Measurements from ENCODE around the gene ZNF335. TPM values are rescaled to one million over a fixed set of nuclear protein-coding genes. Genes with fewer than 3 reads are reported as not detected.
"Not testable (repeated sequence)": the region's sequence is repeated elsewhere in the genome, so short reads cannot be mapped to it uniquely, and the experiment has no call there.

ZNF335 gene
- total and polyA plus RNA-seq, 2 experiments from 2014 or later, result 13.5 to 28.1 TPM

DNA sequence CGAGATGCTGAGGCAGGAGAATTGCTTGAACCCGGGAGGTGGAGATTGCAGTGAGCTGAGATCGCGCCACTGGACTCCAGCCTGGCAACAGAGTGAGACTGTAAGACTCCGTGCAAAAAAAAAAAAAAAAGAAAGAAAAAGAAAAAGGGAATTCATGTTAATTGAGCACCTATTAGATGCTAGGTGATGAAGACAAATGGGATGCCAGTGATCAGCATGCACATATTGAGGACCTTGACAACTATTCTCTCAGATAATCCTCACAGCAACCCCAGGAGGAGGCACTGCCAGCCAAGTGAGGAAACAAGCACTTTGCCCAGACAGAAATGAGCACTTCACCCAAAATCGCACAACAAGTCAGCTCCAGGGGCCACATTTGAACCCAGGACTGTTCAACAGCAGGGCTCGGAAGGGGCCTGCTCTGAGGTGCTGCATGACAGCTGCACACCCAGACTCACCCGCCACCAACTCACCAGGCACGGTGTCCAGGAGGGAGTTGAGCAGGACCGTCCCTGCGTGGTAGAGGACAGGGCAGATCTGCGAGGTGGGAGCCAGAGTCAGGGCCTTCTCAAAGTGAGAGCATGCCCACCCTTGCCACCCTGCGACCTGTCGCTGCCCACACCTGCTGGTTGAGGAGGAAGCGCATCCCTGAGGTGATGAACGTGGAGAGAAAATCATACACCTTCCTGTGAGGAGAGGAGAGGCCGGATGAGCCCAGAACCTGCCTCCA, 64.6 kb downstream of the ZNF335 start:
- no peak for DNase-seq (ENCODE audit: low read depth in 1 of 2, low spot score in 1 of 2)
- H3K4me1 ChIP-seq (ENCODE audit: low read depth), result no peaks in the 10 kb centered on the region
- H3K27me3 ChIP-seq, result no peaks in the 10 kb centered on the region
- TF ChIP-seq, protein P1, sequence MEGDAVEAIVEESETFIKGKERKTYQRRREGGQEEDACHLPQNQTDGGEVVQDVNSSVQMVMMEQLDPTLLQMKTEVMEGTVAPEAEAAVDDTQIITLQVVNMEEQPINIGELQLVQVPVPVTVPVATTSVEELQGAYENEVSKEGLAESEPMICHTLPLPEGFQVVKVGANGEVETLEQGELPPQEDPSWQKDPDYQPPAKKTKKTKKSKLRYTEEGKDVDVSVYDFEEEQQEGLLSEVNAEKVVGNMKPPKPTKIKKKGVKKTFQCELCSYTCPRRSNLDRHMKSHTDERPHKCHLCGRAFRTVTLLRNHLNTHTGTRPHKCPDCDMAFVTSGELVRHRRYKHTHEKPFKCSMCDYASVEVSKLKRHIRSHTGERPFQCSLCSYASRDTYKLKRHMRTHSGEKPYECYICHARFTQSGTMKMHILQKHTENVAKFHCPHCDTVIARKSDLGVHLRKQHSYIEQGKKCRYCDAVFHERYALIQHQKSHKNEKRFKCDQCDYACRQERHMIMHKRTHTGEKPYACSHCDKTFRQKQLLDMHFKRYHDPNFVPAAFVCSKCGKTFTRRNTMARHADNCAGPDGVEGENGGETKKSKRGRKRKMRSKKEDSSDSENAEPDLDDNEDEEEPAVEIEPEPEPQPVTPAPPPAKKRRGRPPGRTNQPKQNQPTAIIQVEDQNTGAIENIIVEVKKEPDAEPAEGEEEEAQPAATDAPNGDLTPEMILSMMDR (IDR thresholded peaks at IDR 0.05; ENCODE audit: low read depth, low read length), result no peak
- H3K9me3 ChIP-seq (ENCODE audit: low read depth), result no peaks in the 10 kb centered on the region
- H3K27ac ChIP-seq, result no peak overlapping the region
- no peak overlapping the region for H3K4me3 ChIP-seq
- peaks cover 29% of the 10 kb centered on the region for H3K36me3 ChIP-seq

DNA sequence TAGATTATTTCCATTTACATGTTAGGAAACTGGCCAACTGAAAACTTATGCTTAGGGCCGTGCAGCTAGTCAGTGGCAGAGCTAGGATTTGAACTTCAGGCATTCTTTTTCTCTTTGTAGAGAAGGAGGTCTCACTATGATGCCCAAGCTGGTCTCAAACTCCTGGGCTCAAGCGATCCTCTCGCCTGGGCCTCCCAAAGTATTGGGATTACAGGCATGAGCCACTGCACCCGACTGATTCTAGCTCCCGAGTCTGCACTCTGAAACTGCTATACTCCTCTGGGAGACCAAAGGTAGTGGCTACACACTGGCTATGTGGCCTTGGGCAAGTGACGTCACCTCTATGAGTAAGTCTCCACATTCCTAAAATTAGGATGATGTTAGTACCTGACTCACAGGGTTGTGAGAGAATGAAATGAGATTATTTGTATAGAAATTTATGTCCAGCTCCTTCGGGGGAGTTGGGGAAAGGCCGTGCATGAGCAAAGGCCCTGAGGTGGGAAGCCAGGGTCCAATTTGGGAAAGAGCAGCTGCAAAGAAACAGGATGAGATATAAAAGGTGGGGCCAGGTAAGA, 66.4 kb downstream of the ZNF335 start:
- Histone ChIP-seq H3K4me1 (ENCODE audit: low read depth) (no peaks in the 10 kb centered on the region), H3K27ac (no peak overlapping the region), H3K4me3 (no peak overlapping the region), H3K9me3 (ENCODE audit: low read depth) (no peaks in the 10 kb centered on the region), H3K27me3 (no peaks in the 10 kb centered on the region), H3K36me3 (peaks cover 41% of the 10 kb centered on the region)
- no peak for DNase-seq (ENCODE audit: low read depth in 1 of 2, low spot score in 1 of 2)
- TF ChIP-seq, protein P1 (IDR thresholded peaks at IDR 0.05; ENCODE audit: low read depth, low read length), result no peak

DNA sequence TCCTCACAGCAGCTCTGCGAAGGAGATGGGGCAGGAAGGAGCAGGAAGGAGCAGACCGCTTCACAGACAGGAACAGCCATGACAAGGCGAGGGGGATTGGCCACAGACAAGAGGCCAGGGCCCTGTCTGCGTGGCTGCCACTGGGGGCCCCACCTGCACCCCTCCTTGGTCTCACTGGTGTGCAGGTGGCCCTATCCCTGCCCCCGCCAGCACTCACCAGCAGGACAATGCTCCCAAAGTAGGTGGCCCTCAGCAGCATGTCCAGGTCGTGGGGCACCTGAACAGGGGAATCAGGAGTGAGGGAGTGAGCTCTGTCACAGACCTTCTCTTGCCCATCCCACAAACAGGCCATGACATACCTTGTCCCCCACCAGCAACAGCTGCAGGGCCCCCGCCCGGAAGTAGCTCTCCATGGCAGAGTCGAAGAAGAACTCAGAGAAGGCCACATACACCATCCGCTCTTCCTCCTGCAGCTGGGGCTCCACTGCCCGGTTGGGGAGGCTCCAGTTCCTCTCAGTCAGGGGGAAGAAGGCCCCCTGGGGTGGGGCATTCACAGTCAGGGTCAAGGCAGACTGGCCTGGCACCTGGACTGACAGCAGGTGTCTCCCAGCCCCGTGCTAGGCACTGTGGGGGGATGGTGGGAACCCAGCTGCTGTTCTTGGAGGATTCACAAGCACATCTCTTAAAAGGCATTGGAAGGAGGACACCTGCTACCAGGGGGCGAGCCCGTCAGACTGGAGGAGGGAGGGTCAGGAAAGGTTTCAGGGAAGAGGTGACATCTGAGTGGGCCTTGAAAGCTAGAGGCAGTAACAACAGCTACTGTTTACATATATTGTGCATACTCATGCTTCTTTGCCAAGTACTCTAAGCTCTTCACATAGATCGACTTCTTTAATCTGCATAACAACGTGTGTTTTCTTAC, 67.2 kb downstream of the ZNF335 start:
- no peak overlapping the region for H3K27ac ChIP-seq

DNA sequence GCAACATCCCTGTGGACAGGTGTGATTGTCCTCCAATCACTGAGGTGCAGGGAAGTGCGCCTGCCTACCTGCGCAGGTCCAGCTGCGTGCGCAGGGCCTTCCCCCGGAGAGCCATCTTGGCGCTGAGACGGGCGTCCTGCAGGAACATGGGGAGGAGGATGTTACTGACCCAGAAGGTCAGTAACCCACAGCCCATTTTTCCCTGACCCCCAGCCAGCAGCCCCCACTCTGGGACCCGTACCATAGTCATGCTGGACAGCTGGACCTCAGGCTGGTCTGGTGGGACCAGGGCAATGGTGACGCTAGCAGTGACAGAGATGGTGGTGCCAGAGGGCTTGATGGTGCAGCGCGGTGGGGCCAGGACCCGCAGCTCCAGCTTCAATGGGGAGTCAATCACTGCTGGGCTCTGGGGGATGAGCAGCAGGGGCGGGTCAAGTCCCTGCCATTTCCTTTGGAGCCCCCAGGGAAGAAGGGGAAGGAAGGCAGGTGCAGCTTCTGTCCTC, 69.8 kb downstream of the ZNF335 start:
- Histone ChIP-seq H3K27ac (no peak overlapping the region), H3K27me3 (no peaks in the 10 kb centered on the region), H3K9me3 (ENCODE audit: low read depth) (no peaks in the 10 kb centered on the region), H3K4me1 (ENCODE audit: low read depth) (no peaks in the 10 kb centered on the region), H3K36me3 (peaks cover 56% of the 10 kb centered on the region), H3K4me3 (no peak overlapping the region)
- TF ChIP-seq, protein P1 (IDR thresholded peaks at IDR 0.05; ENCODE audit: low read depth, low read length), result no peak
- no peak for DNase-seq (ENCODE audit: low read depth in 1 of 2, low spot score in 1 of 2)

More for the DNA sequence above, 67.2 kb downstream of the ZNF335 start:
- Histone ChIP-seq H3K4me3 (no peak overlapping the region), H3K36me3 (peaks cover 44% of the 10 kb centered on the region), H3K4me1 (ENCODE audit: low read depth) (no peaks in the 10 kb centered on the region), H3K9me3 (ENCODE audit: low read depth) (no peaks in the 10 kb centered on the region), H3K27me3 (no peaks in the 10 kb centered on the region)
- TF ChIP-seq, protein P1 (IDR thresholded peaks at IDR 0.05; ENCODE audit: low read depth, low read length), result no peak
- no peak for DNase-seq (ENCODE audit: low read depth in 1 of 2, low spot score in 1 of 2)

DNA sequence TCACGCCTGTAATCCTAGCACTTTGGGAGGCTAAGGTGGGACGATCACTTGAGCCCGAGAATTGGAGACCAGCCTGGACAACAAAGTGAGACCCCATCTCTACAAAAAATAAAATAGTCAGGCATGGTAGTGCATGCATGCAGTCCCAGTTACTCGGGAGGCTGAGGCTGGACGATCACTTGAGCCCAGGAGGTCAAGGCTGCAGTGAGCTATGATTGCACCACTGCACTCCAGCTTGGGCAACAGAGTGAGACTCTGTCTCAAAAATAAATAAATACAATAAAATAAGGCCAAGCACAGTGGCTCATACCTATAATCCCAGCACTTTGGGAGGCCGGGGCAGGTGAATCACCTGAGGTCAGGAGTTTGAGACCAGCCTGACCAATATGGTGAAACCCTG, 70.7 kb downstream of the ZNF335 start:
- not testable (repeated sequence) for H3K27ac ChIP-seq; H3K9me3 ChIP-seq (ENCODE audit: low read depth); H3K27me3 ChIP-seq; H3K4me1 ChIP-seq (ENCODE audit: low read depth); DNase-seq (ENCODE audit: low read depth in 1 of 2, low spot score in 1 of 2); H3K4me3 ChIP-seq
- peaks cover 63% of the 10 kb centered on the region for H3K36me3 ChIP-seq
